Neural cell (in vitro differentiated cells): ENCODE results near the gene FRMPD4. TPM values are rescaled to one million over a fixed set of nuclear protein-coding genes. Genes with fewer than 3 reads are reported as not detected.

Experiments used
- H2AFZ ChIP-seq: fragments of 200-600, 300-800 bp; sonication (generic), shearing (Covaris generic); 2 replicates; pipeline ENCODE4 v1.6.0; 2014; ENCODE audit warnings: low read depth, mild to moderate bottlenecking, antibody characterized with exemption, low read length, moderate library complexity
- H3F3A ChIP-seq: fragments of 200-600 bp; shearing (Covaris generic); 2 replicates; pipeline ENCODE4 v1.6.1; 2016; ENCODE audit warnings: mild to moderate bottlenecking, moderate library complexity, mixed read lengths, antibody characterized with exemption, low read length; ENCODE audit not compliant: insufficient read depth, poor library complexity, severe bottlenecking
- H3K27ac ChIP-seq: fragments of 200-600, 300-800 bp; sonication (generic), shearing (Covaris generic); 2 replicates; pipeline ENCODE4 v1.5.1; 2014; ENCODE audit warnings: mild to moderate bottlenecking, low read length, moderate library complexity
- H3K27me3 ChIP-seq: fragments of 300-800, 200-600 bp; sonication (generic), shearing (Covaris generic); 2 replicates; pipeline ENCODE4 v1.6.0; 2014; ENCODE audit warnings: mild to moderate bottlenecking, low read depth, low read length, moderate library complexity; ENCODE audit not compliant: insufficient read depth
- H3K36me3 ChIP-seq: fragments of 300-800, 200-600 bp; sonication (generic), shearing (Covaris generic); 2 replicates; pipeline ENCODE4 v1.5.1; 2014; ENCODE audit warnings: mild to moderate bottlenecking, antibody characterized with exemption, low read length, moderate library complexity; ENCODE audit not compliant: insufficient read depth
- H3K4me2 ChIP-seq: fragments of 300-800, 200-600 bp; sonication (generic), shearing (Covaris generic); 2 replicates; pipeline ENCODE4 v1.6.0; 2014; ENCODE audit warnings: mild to moderate bottlenecking, low read length
- H3K4me3 ChIP-seq: fragments of 300-800, 200-600 bp; sonication (generic), shearing (Covaris generic); 2 replicates; pipeline ENCODE4 v1.5.1; 2014; ENCODE audit warnings: mild to moderate bottlenecking, low read length, moderate library complexity
- H3K79me2 ChIP-seq: fragments of 200-600 bp; shearing (Covaris generic); replicated peaks from 2 replicates; pipeline ENCODE4 v1.6.0; 2014; ENCODE audit warnings: mild to moderate bottlenecking, low read length, moderate library complexity; ENCODE audit not compliant: insufficient read depth
- H3K9ac ChIP-seq: fragments of 300-800, 200-600 bp; sonication (generic), shearing (Covaris generic); 2 replicates; pipeline ENCODE4 v1.6.1; 2016; ENCODE audit warnings: mild to moderate bottlenecking, low read length, mixed read lengths
- H3K9me2 ChIP-seq: fragments of 200-600 bp; shearing (Covaris generic); 2 replicates; pipeline ENCODE4 v1.6.1; 2016; ENCODE audit warnings: mild to moderate bottlenecking, low read length, mixed read lengths; ENCODE audit not compliant: insufficient read depth
- H3K9me3 ChIP-seq: fragments of 200-600, 300-800 bp; sonication (generic), shearing (Covaris generic); 2 replicates; pipeline ENCODE4 v1.6.1; 2016; ENCODE audit warnings: mild to moderate bottlenecking, mixed run types, low read length, moderate library complexity, mixed read lengths
- H4K20me1 ChIP-seq: fragments of 200-600 bp; shearing (Covaris generic); 2 replicates; pipeline ENCODE4 v1.6.1; 2016; ENCODE audit warnings: mild to moderate bottlenecking, mixed run types; ENCODE audit not compliant: insufficient read depth
- CTCF ChIP-seq: fragments of 450-650 bp; IDR thresholded peaks from 2 replicates; pipeline ENCODE4 v1.5.1; 2014; ENCODE audit warnings: antibody characterized with exemption, mild to moderate bottlenecking, moderate library complexity; ENCODE audit not compliant: poor library complexity, severe bottlenecking
- EP300 ChIP-seq: fragments of 450-650 bp; conservative IDR thresholded peaks from 2 replicates; pipeline ENCODE4 v1.6.1; 2014; ENCODE audit warnings: antibody characterized with exemption, mild to moderate bottlenecking, moderate library complexity; ENCODE audit not compliant: poor library complexity, severe bottlenecking
- EZH2 ChIP-seq: fragments of 200-600, 300-800 bp; shearing (Covaris generic), sonication (generic); IDR thresholded peaks from 2 replicates; pipeline ENCODE4 v1.6.1; 2014; ENCODE audit warnings: antibody characterized with exemption, low read length, borderline replicate concordance, mild to moderate bottlenecking; ENCODE audit not compliant: insufficient read depth, poor library complexity, severe bottlenecking
- MXI1 ChIP-seq: fragments of 450-650 bp; conservative IDR thresholded peaks from 2 replicates; pipeline ENCODE4 v1.6.1; 2014; ENCODE audit warnings: antibody characterized with exemption, mild to moderate bottlenecking; ENCODE audit not compliant: poor library complexity, severe bottlenecking
- POLR2AphosphoS5 ChIP-seq: IDR thresholded peaks from 2 replicates; pipeline ENCODE4 v1.6.1; 2012
- RAD21 ChIP-seq: fragments of 450-650 bp; conservative IDR thresholded peaks from 2 replicates; pipeline ENCODE4 v1.6.1; 2014; ENCODE audit warnings: antibody characterized with exemption, mild to moderate bottlenecking, moderate library complexity
- REST ChIP-seq: IDR thresholded peaks from 2 replicates; pipeline ENCODE4 v1.6.1; 2012; ENCODE audit warnings: borderline replicate concordance
- SMC3 ChIP-seq: fragments of 450-650 bp; conservative IDR thresholded peaks from 2 replicates; pipeline ENCODE4 v1.6.1; 2014; ENCODE audit warnings: antibody characterized with exemption, mild to moderate bottlenecking, moderate library complexity; ENCODE audit not compliant: poor library complexity
- TAF1 ChIP-seq: IDR thresholded peaks from 2 replicates; pipeline ENCODE4 v1.6.1; 2012; ENCODE audit warnings: low read depth
- polyA plus RNA-seq: library from polyadenylated mRNA; depleted of rRNA; stranded (reverse); fragments of >200 nt; gene quantifications from 2 replicates; pipeline ENCODE4 v1.2.3, GENCODE V29; 2014

Gene FRMPD4
- polyA plus RNA-seq, 1 donor from 2014 or later, result 1.2 TPM

- H3K4me2 ChIP-seq, result no peak overlapping the region
- H3K27ac ChIP-seq, result no peak overlapping the region
- H2AFZ ChIP-seq, result no peak overlapping the region
- no peaks in the 10 kb centered on the region for H3K79me2 ChIP-seq
- no peak overlapping the region for H3K4me3 ChIP-seq
- no peak overlapping the region for H3K9ac ChIP-seq
- H3F3A ChIP-seq, result no peaks in the 10 kb centered on the region
- H3K36me3 ChIP-seq, result no peaks in the 10 kb centered on the region
- H3K27me3 ChIP-seq, result no peaks in the 10 kb centered on the region
- no peaks in the 10 kb centered on the region for H3K9me3 ChIP-seq
- TF ChIP-seq RAD21, result no peak
- TF ChIP-seq POLR2AphosphoS5, result no peak
- TF ChIP-seq EZH2, result no peak
- TF ChIP-seq CTCF, result no peak
- no peak for TF ChIP-seq MXI1
- no peak for TF ChIP-seq TAF1
- no peaks in the 10 kb centered on the region for H4K20me1 ChIP-seq
- no peaks in the 10 kb centered on the region for H3K9me2 ChIP-seq
These were observed 183.8 kb downstream of the FRMPD4 start for GRCh38 chrX:12322031-12322430.

- Histone ChIP-seq H4K20me1 (no peaks in the 10 kb centered on the region), H3K79me2 (no peaks in the 10 kb centered on the region), H2AFZ (no peak overlapping the region), H3F3A (no peaks in the 10 kb centered on the region), H3K27ac (no peak overlapping the region), H3K27me3 (no peaks in the 10 kb centered on the region), H3K36me3 (no peaks in the 10 kb centered on the region), H3K4me2 (no peak overlapping the region), H3K4me3 (no peak overlapping the region), H3K9me3 (no peaks in the 10 kb centered on the region), H3K9me2 (no peaks in the 10 kb centered on the region), H3K9ac (no peak overlapping the region)
- TF ChIP-seq CTCF, result no peak
- no peak for TF ChIP-seq REST
- no peak for TF ChIP-seq MXI1
- no peak for TF ChIP-seq EZH2
- no peak for TF ChIP-seq EP300
- TF ChIP-seq SMC3, result no peak
- no peak for TF ChIP-seq RAD21
- TF ChIP-seq TAF1, result no peak
- no peak for TF ChIP-seq POLR2AphosphoS5
These were observed 186.9 kb downstream of the FRMPD4 start for GRCh38 chrX:12325171-12325570.
